Head of caudate nucleus (tissue), 42 donors: ENCODE results near the gene SLC7A5.
"Not testable (repeated sequence)": the region's sequence is repeated elsewhere in the genome, so short reads cannot be mapped to it uniquely, and the experiment has no call there.

Experiments
- DNase-seq, 42 donors: peaks; one replicate each; pipeline versions ENCODE4 v3.0.0 to v3.0.0-alpha.2; 2020 to 2021; ENCODE audit warnings: mixed read lengths in 7 of 42
- intact Hi-C: fragments of 100-400 bp; cut with DNase I; formaldehyde crosslinking; loops from one replicate; pipeline ENCODE4 v1.15.0; 2022

Gene SLC7A5

GRCh38 chr16:87828907-87829621, 40.2 kb downstream of the SLC7A5 start:
- DNase-seq, result no peak
- intact Hi-C loops, result no loop called here

- no peak for DNase-seq
- intact Hi-C loops, result no loop called here
These were observed 41.0 kb downstream of the SLC7A5 start for GRCh38 chr16:87828071-87828906.

DNA sequence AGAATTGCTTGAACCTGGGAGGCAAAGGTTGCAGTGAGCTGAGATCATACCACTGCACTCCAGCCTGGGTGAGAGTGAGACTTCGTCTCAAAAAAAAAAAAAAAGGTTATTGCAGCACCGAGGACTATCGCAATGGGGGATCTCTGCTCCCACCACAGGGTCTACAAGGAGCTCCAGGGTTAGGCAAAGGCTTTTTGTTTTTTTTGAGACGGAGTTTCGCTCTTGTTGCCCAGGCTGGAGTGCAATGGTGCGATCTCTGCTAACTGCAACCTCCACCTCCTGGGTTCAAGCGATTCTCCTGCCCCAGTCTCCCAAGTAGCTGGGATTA, 41.8 kb downstream of the SLC7A5 start:
- intact Hi-C loops, DNase-seq: not testable (repeated sequence)

DNA sequence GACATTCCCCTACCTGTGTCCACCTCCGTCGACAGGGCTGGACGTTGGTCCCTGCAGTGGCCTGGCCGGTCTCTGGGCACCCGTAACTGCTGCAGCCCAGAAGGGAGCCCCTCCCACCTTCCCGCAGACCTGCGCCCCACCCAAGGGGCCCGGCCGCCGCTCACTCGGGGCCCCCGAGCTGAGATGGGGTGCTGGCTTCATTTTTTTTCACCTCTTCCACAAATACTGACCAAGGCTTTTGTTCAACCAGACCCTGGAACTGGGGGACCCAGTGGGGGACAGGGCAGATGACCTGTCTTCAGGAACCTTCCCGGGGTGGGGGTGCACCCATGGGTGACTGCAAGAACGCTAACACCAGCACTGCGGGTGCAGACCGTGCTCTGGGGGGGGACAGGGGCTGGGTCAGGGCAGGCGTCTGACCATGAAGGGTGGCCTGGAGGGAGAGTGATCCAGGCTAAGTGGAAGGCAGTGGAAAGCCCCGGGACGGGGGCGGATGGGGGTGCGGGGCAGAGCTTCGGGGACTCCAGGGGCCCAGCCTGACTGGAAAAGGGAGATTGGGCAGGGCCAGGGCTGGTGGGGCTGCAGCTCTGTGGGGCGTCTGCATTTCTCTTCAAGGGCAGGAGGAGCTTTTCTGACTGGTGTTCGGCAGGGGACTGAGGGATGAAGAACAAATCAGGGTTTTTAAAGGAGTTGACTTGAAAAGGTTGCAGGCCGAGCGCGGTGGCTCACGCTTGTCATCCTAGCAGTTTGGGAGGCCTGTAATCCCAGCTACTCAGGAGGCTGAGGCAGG, 42.3 kb downstream of the SLC7A5 start:
- intact Hi-C loops, result no loop called here
- no peak for DNase-seq

DNA sequence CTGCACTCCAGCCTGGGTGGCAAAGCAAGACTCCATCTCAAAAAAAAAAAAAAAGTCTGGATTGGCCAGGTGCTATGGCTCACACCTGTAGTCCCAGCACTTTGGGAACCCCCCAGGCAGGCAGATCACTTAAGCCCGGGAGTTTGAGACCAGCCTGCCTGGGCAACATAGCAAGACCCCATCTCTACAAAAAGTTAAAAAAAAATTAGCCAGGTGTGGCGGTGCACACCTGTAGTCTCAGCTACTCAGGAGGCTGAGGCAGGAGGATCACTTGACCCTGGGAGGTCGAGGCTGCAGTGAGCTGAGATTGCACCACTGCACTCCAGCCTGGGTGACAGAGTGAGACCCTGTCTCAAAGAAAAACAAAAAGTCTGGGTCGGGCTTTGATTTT, 42.9 kb downstream of the SLC7A5 start:
- intact Hi-C loops, DNase-seq: not testable (repeated sequence)

DNA sequence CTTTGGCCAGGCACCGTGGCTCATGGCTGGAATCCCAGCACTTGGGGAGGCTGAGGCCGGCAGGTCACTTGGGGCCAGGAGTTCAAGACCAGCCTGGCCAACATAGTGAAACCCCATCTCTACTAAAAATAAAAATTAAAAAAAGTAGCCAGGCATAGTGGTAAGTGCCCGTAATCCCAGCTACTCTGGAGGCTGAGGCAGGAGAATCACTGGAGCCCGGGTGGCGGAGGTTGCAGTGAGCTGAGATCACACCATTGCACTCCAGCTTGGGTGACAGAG, 43.5 kb downstream of the SLC7A5 start:
- DNase-seq, intact Hi-C loops: not testable (repeated sequence)

GRCh38 chr16:87824991-87825841, 44.1 kb downstream of the SLC7A5 start:
- intact Hi-C loops, result no loop called here
- no peak for DNase-seq

GRCh38 chr16:87824016-87824990, 45.0 kb downstream of the SLC7A5 start:
- intact Hi-C loops, result no loop called here
- no peak for DNase-seq

DNA sequence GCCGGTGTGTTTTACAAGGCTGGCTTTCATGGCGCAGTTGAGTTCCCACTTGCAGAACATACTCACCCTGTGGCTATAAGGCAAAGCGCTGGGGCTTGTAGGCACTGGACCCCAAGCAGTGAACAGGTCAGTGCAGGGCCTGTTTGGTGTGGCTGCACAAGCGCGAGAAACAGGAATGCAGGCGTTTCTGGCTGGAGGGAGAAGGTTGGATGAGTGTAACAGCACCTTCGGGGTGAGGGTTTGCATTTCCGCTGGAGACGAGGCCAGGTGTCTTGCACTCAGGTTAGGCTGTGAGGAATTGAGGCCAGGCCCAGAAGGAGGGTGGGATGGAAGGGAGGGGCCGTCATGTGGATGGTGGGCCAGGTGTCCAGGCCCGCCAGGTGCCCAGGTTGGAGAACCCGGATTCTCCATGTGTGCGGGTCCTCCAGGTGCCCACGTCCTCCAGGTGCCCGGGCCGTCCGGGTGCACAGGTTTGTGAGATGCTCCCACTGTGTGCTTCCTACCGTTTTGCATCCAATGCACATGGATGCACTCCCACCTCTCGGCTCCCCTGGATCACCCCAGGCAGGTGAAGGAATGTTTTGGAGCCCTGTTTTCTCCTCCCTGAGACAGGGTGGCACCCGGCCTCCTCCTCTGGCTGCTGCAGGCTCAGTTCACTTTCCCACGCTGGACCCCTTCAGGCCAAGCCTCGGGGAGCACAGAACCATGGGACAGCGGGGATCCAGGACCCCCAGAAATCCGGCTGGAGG, 46.0 kb downstream of the SLC7A5 start:
- DNase-seq, result no peak

DNA sequence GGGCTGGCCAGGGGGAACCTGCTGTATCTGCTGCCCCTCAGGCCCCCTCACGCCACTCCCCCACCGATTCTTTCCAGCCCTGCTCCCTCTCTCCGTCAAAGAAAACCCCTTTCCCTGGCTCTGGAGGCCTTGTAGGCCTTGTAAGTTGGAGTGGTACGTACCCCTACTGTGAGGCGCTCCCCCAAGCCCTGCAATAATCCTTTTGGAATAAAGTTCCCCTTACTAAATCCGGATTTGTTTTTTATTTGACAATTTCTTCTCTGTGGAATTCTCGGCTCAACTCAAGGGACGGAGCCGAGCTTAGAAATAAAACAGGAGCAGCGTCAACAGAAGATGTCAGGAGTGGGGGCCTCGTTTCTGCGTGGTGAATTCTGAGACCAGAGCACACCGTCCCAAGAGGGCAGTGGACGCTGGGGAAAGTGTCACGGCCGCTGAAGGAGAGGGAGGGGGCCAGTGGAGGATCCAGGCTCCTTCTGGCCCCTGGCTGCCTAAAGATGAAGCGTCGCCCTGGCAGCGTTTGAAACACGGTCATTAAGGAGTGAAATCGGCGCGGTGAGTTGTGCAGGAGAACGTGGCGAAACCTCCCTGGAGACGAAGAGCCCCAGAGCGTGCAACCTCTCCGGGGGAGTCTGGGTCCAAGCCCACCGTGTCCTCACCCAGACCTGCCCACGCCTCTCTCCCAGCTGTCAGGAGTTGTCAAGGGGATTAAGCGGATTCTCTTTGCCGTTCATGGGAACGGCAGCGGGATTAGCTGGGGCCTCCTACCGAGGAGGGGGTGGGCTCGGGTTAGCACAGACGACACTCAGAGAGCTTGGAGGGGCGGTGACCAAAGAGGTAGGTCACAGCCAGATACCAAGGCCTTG, 47.0 kb downstream of the SLC7A5 start:
- intact Hi-C loops, result no loop called here
- no peak for DNase-seq

More for the DNA sequence above, 46.0 kb downstream of the SLC7A5 start:
- intact Hi-C loops, result no loop called here

- DNase-seq, result no peak
- intact Hi-C loops, result no loop called here
These were observed 47.8 kb downstream of the SLC7A5 start for GRCh38 chr16:87821376-87822107.

DNA sequence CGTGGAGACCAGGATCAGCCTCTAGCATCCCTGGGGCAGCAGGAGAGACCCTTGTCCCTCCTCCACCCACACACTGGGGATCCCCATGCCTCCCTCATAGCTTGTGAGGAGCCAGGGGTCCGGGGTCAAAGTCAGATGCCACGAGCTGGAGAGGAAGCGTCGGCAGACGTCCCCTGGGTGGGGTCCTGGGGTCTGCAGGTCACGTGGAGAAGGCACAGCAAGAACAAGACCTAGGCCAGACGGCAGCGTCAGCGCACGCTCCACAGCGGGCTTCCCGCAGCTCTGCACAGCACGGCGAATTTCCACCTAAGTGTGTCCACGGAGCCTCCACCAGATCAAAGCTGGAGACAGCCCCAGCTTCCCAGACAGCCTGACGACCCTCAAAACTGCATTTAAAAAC, 49.3 kb downstream of the SLC7A5 start:
- intact Hi-C loops, result no loop called here

GRCh38 chr16:87819282-87819681, 50.0 kb downstream of the SLC7A5 start:
- no peak for DNase-seq
- intact Hi-C loops, result no loop called here

More for the DNA sequence above, 49.3 kb downstream of the SLC7A5 start:
- DNase-seq, result no peak

DNA sequence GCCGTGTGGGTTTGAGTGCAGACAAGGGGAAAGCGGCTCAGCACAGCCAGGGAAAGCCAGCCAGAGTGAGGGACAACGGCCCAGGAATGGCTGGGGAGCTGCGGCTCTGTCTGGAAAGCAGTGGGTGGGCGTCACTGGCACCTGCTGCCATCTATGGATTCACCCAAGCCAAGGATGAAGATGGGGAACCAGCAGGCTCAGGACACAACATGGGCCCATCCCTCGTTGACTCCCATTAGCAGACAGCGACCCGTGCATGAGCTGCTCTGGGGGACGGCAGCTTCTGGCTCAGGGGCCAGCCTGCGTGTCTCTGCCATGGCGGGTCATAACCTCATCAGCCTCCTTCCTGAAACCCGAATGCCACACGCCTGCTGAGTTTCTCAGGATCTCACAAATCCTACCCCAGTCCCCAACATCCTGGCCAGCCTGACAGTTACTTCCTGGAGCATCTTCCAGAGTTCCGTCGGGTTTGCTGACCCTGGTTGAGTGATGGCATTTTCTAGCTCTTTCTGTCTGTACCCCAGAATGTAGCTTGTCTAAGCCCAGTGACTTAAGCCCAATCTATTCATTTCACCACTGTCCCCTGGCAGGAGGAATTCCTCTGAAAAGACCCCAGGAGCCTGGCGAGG, 50.7 kb downstream of the SLC7A5 start:
- intact Hi-C loops, result no loop called here
- DNase-seq, result no peak

DNA sequence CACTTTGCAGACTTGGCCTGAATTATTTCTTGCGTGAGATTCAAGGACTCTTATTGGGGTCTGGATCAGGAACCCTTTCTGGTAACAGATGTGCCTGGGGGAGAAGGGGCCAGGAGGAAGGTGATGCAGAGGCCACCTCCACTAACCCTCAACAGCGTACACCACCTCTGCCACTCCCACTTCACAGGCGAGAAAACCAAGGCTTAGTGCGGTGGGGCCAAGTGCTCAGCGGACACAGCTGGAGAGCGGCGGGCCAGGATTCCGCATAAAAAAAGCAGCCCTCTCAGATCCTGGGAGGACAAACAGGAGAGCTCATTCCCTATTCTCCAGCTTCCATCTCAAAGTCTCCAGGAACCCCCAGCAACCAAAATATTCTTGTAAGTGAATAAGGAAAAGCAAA, 51.4 kb downstream of the SLC7A5 start:
- intact Hi-C loops, result no loop called here
- DNase-seq, result no peak
